NCI-H1092 (cell line): ENCODE data around the gene CAMKK2.
"Not testable (repeated sequence)": the region's sequence is repeated elsewhere in the genome, so short reads cannot be mapped to it uniquely, and the experiment has no call there.

Experiments used
- DNase-seq: peaks from one replicate; lab custom pipeline; 2025; lab: John Stamatoyannopoulos, UW

The CAMKK2 gene

DNA sequence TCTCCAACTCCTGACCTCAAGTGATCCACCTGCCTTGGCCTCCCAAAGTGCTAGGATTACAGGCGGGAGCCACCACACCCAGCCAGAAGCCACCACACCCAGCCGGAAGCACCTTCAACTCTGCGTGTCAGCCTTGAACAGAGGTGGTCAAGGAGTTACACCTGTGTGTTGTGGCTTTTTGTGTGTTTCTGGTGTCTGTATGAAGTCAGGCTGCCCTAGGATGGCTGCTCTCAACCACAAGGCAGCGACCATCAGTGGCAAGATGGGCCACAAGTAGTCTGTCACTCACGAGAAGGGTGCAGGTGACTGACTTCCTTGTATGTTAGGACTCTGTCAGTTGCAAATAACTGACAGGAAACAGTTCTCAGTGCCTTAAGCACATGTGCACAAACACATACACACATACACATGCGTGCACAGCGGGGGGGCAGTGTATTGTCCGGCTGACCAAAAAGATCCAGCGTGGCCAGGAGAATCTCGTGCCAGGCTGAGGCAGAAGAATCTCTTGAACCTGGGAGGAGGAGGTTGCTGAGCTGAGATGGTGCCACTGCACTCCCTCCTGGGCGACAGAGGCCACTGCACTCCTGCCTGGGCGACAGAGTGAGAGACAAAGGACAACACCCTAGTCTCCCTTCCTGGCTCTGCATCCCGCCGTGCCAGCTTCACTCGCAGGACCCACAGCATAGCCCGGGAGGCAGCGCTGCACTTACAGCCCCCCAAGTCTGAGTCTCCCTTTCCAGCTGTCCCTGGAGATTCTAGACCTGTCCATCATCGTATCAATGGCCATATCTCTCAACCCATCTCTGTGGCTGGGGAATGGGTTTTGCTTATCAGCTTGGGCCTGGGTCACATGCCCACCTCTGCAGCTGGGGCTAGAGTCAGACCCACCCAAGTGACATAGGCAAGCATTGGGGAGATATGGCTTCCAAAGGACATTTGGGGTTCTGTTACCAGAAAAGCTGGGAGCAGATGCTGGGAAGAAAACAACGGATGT is 72.9 kb downstream of the CAMKK2 start:
- no peak for DNase-seq

GRCh38 chr12:121222847-121223246 is 73.7 kb downstream of the CAMKK2 start:
- no peak for DNase-seq

DNA sequence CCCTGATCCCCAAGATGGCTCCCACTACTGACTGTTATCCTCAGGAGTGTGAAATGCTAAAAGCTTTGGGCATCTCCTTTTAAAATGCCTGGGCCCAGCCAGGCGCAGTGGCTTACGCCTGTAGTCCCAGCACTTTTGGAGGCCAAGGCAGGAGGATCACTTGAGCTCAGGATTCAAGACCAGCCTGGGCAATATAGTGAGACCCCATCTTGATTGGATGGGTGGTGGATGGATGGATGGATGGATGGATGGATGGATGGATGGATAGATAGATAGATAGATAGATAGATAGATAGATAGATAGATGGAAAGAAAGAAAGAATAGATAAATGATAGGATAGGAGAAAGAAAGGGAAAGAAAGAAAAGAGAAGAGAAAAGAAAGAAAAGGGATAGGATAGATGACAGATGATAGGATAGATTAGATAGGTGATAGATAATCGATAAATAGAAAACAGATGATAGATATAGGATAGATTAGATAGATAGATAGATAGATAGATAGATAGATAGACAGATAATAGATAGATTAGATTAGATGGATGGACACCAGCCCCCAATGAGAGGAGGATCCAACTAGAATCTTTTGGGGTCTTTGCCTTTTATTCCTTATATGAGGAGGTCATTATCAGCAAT is 77.0 kb downstream of the CAMKK2 start:
- no peak for DNase-seq

DNA sequence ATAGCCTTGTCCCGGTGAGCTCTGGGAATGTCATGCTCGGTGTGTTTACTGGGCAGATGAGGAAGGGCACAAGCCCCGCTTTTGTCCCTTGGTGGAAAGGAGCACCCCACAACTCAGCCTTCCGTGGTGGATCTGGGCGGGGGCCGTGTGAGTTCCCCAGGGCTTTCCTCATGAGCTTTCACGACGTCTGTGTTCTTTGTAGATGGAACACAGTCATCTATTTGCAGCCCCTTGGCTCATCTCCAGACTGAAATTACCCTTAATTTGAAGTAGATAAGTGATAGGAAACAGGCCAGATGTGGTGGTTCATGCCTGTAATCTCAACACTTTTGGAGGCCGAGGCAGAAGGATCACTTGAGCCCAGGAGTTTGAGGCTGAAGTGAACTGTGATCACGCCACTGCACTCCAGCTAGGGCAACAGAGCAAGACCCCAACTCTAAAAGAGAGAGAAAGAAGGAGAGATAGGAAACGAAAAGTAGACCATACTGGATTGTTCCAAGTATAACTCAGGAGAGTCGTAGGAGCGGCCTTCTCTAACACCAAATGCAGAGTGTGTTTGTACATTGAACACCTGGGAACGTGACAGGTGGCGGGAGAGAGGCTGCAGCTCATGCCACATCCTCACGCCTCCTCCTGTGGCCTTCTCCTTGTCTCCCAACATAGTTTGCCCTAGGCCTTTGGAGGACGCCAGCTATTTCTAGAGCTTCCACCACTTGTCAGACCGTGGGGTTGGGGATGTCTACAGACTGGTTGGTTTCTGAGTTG is 77.7 kb downstream of the CAMKK2 start:
- no peak for DNase-seq

- DNase-seq: no peak
Observed at GRCh38 chr12:121217761-121218160, 78.7 kb downstream of the CAMKK2 start.

- DNase-seq: no peak
Observed at GRCh38 chr12:121217063-121217462, 79.4 kb downstream of the CAMKK2 start.

DNA sequence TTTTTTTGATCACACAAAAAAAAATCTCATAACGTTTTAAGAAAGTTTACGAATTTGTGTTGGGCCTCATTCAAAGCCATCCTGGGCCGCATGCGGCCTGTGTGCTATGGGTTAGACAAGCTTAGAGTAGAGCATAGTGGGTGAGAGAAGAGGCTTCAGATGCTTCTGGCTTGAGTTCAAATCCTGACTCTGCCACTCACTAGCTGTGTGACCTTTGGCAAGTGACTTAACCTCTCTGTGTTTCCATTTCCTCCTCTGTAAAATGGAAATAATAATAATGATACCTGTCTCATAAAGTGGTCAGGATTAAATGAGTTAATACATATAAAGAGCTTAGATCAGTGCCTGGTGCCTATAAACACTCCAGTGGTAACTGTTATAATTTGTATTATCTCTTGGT is 80.4 kb downstream of the CAMKK2 start:
- DNase-seq: no peak

- no peak for DNase-seq
Observed at GRCh38 chr12:121214855-121215745, 81.4 kb downstream of the CAMKK2 start.

DNA sequence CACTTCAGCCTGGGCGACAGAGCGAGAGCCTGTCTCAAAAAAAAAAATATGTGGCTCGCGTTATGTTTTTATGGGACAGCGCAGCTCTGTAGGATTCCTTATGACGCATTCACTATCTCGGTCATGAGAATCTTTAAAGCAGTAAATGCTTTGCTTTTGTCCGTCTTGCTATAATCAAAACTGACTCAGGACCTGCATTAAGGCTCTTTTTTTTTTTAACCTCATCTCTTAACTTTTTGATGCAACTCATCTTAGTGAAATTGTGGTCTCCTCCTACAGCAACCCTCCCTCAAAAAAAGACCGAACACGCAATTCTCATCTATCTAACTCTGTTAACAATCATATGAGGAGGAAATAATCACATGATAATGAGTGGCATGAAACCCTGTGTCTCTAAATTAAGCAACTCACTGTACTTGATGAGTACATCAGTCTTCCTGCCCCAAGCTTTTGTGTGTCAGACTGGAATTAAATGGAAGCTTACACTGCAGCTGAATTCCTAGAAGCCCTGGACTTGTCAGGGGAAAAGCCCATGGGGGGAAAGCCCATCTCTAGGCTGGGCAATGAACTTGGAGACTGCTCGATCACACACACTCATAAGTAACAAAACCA is 82.2 kb downstream of the CAMKK2 start:
- no peak for DNase-seq

DNA sequence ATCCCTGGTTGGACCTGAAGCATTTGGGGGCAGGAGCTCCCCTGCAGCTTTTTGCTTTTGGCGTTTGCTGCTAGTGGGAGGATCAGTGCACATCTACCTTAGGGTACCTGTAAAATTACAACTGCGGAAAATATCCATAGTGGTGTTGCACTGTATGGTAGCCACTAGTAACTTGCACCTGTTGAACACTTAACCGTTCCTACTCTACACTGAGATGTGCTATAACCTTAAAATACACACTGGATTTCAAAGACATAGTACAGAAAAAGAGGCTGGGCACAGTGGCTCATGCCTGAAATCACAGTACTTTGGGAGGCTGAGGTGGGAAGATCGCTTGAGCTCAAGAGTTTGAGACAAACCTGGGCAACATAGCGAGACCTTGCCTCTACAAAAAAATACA is 83.6 kb downstream of the CAMKK2 start:
- DNase-seq: no peak

GRCh38 chr12:121209624-121210572 is 86.6 kb downstream of the CAMKK2 start, which contains the start of gene P2RX4:
TSS of gene P2RX4 (plus strand) at chr12:121210129. CDS start at chr12:121210165, 36 bp downstream.
- DNase-seq: peak; percentile 65

DNA sequence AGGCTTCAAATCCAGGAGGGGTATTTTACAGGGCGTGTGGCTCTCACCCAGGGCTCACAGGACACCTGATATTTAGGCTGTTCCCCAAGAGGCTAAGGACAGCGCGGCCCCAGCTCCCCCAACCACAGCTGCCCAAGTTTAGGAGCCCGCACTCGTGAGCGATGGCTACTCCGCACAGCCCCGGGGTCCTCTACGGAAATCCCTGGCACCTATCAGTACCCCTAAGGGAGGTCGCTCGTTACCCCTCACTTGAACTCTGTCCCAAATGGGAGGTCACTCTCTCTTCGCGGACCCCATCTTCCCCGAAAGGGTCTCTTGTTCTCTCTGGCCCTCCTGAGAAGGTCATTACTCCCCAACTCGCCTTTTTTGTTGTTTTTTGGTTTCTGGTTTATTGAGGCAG is 87.3 kb downstream of the CAMKK2 start:
- no peak for DNase-seq

- not testable (repeated sequence) for DNase-seq
Observed at GRCh38 chr12:121208571-121208970, 87.9 kb downstream of the CAMKK2 start.

GRCh38 chr12:121205491-121205890 is 91.0 kb downstream of the CAMKK2 start:
- no peak for DNase-seq

DNA sequence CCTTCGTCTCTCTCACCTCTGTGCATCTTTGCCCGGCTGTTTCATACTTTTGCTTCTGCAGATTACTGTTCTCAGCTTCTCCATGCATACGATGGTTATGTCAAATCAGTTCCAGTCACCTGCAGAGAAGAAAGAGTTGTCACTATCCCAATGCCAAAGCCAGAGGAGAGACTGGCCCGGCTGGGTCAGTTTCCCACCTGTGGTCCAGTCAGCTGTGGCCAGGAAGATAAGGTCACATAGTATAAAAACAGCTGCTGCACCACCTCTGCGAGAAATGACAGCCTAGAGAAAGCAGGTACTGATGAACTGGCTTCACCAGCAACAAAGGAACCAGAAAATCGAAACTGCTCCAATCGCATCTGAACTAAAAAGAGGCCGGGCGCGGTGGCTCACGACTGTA is 93.0 kb downstream of the CAMKK2 start:
- no peak for DNase-seq

- DNase-seq: no peak
Observed at GRCh38 chr12:121202407-121203355, 93.8 kb downstream of the CAMKK2 start.

- not testable (repeated sequence) for DNase-seq
Observed at GRCh38 chr12:121201140-121201539, 95.4 kb downstream of the CAMKK2 start.

GRCh38 chr12:121198949-121199348 is 97.6 kb downstream of the CAMKK2 start:
- no peak for DNase-seq

DNA sequence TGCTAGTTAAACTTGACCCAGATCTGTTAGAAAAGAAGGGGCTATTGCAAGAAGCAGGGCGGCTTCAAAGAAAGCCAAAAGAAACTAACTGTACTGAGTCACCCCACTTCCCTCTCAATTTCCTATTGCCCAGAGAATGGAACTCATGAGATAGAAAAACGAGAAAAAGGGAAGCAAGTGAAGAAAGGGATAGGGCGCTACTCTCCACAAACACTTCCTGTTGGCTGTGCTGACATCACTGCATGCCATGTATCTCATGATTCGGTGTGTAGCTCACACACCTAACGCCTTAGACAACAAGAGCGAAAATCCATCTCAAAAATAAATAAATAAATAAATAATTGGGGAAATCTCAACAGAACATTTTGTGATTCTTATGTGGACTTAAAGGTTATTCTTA is 99.6 kb downstream of the CAMKK2 start:
- no peak for DNase-seq
